ENCODE results near the gene CNPY1. TPM values are rescaled to one million over a fixed set of nuclear protein-coding genes. Genes with fewer than 3 reads are reported as not detected.
"Not testable (repeated sequence)": the region's sequence is repeated elsewhere in the genome, so short reads cannot be mapped to it uniquely, and the experiment has no call there.

CNPY1 gene
- total RNA-seq, 2 experiments from 2014 or later: not detected

GRCh38 chr7:155520114-155520513, 26.2 kb downstream of the CNPY1 start:
- Mint-ChIP-seq H3K4me1 (ENCODE audit: low read depth) (no peaks in the 10 kb centered on the region), H3K9me3 (no peaks in the 10 kb centered on the region), H3K27ac (no peak overlapping the region), H3K36me3 (ENCODE audit: low read depth) (no peaks in the 10 kb centered on the region), H3K27me3 (peaks cover 73% of the 10 kb centered on the region), H3K4me3 (no peak overlapping the region)
- Histone ChIP-seq H3K36me3 (ENCODE audit: insufficient read depth, low read length) (no peaks in the 10 kb centered on the region), H3K27me3 (ENCODE audit: control insufficient read depth in 1 of 2, insufficient read depth in 2 of 2, low read length in 2 of 2) (peaks cover 5 to 18% of the 10 kb centered on the region in 2 experiments), H3K27ac (ENCODE audit: low read depth in 1 of 2, low read length in 2 of 2) (no peak overlapping the region), H3K9me3 (ENCODE audit: control insufficient read depth in 1 of 2, insufficient read depth in 1 of 2, low read length in 2 of 2) (peaks cover 0 to 15% of the 10 kb centered on the region in 2 experiments), H3K4me3 (ENCODE audit: low read length) (no peak overlapping the region), H3K4me1 (ENCODE audit: insufficient read depth, low read length) (no peaks in the 10 kb centered on the region)
- CTCF ChIA-PET: no interaction called here
- no peak for ATAC-seq (ENCODE audit: poor library complexity)
- POLR2A ChIA-PET: no interaction called here
- TF ChIP-seq, protein P1, sequence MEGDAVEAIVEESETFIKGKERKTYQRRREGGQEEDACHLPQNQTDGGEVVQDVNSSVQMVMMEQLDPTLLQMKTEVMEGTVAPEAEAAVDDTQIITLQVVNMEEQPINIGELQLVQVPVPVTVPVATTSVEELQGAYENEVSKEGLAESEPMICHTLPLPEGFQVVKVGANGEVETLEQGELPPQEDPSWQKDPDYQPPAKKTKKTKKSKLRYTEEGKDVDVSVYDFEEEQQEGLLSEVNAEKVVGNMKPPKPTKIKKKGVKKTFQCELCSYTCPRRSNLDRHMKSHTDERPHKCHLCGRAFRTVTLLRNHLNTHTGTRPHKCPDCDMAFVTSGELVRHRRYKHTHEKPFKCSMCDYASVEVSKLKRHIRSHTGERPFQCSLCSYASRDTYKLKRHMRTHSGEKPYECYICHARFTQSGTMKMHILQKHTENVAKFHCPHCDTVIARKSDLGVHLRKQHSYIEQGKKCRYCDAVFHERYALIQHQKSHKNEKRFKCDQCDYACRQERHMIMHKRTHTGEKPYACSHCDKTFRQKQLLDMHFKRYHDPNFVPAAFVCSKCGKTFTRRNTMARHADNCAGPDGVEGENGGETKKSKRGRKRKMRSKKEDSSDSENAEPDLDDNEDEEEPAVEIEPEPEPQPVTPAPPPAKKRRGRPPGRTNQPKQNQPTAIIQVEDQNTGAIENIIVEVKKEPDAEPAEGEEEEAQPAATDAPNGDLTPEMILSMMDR (IDR thresholded peaks at IDR 0.05): no peak
- intact Hi-C loops (cut with DNase I, micrococcal nuclease): no loop called here
- DNase-seq: no peak

DNA sequence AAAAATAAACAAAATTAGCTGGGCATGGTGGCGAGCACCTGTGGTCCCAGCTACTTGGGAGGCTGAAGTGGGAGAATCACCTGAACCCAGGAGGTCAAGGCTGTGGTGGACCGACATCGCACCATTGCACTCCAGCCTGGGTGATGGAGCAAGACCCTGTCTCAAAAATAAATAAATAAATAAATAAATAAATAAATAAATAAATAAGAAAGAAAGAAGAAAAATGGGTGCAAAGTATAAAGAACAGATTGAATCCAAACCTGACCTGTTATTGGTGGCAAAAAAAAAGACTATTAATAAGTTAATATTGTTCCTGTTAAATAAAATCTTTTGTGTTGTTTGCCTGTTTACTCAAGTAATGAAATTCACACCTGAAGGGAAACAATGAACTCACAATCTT, 27.0 kb downstream of the CNPY1 start:
- CTCF ChIA-PET; ATAC-seq (ENCODE audit: poor library complexity); H3K4me3 ChIP-seq (ENCODE audit: low read length); H3K9me3 Mint-ChIP-seq; H3K36me3 ChIP-seq (ENCODE audit: insufficient read depth, low read length); POLR2A ChIA-PET; H3K36me3 Mint-ChIP-seq (ENCODE audit: low read depth); H3K4me3 Mint-ChIP-seq; intact Hi-C loops (cut with DNase I, micrococcal nuclease); H3K4me1 Mint-ChIP-seq (ENCODE audit: low read depth); H3K27ac ChIP-seq (ENCODE audit: low read depth in 1 of 2, low read length in 2 of 2); H3K27ac Mint-ChIP-seq; H3K4me1 ChIP-seq (ENCODE audit: insufficient read depth, low read length); DNase-seq: not testable (repeated sequence)
- H3K9me3 ChIP-seq (ENCODE audit: control insufficient read depth in 1 of 2, insufficient read depth in 1 of 2, low read length in 2 of 2): peaks cover 0 to 15% of the 10 kb centered on the region in 2 experiments
- H3K27me3 ChIP-seq (ENCODE audit: control insufficient read depth in 1 of 2, insufficient read depth in 2 of 2, low read length in 2 of 2): peaks cover 5 to 18% of the 10 kb centered on the region in 2 experiments
- H3K27me3 Mint-ChIP-seq: peaks cover 75% of the 10 kb centered on the region

DNA sequence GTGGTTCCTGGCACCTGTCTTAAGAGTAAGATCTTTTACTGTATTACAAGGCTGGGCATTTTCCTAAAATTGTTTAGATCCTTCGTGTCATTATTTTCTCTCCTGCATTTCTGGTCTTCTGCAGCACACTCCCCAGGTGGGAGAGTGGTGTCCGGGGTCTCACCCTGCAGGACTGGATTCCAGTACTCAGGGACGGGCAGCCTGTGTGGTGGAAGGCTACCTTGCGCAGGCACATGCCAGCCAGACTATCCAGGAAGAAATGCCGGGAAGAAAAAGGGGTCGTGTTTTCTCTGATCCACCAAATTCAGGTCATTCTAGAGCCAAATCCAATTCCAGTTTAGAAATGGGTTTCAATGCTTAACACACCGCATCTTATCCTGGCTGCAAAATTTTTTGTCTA, 27.7 kb downstream of the CNPY1 start:
- Histone ChIP-seq H3K4me3 (ENCODE audit: low read length) (no peak overlapping the region), H3K4me1 (ENCODE audit: insufficient read depth, low read length) (no peaks in the 10 kb centered on the region), H3K36me3 (ENCODE audit: insufficient read depth, low read length) (no peaks in the 10 kb centered on the region), H3K9me3 (ENCODE audit: control insufficient read depth in 1 of 2, insufficient read depth in 1 of 2, low read length in 2 of 2) (peaks cover 0 to 15% of the 10 kb centered on the region in 2 experiments), H3K27ac (ENCODE audit: low read depth in 1 of 2, low read length in 2 of 2) (no peak overlapping the region), H3K27me3 (ENCODE audit: control insufficient read depth in 1 of 2, insufficient read depth in 2 of 2, low read length in 2 of 2) (peaks cover 9 to 22% of the 10 kb centered on the region in 2 experiments)
- intact Hi-C loops (cut with DNase I, micrococcal nuclease): no loop called here
- ChIA-PET POLR2A (no interaction called here), CTCF (interaction anchor here (0.6 kb wide), 1 partner anchor 38 kb away, joined by 3 read pairs; no protein-coding TSS in a partner anchor)
- no peaks in the 10 kb centered on the region for H3K9me3 Mint-ChIP-seq
- TF ChIP-seq, protein P1 (IDR thresholded peaks at IDR 0.05): no peak
- DNase-seq (no peak), ATAC-seq (ENCODE audit: poor library complexity) (no peak)
- H3K4me3 Mint-ChIP-seq: no peak overlapping the region
- H3K27ac Mint-ChIP-seq: no peak overlapping the region
- no peaks in the 10 kb centered on the region for H3K36me3 Mint-ChIP-seq (ENCODE audit: low read depth)
- H3K4me1 Mint-ChIP-seq (ENCODE audit: low read depth): no peaks in the 10 kb centered on the region
- H3K27me3 Mint-ChIP-seq: peaks cover 75% of the 10 kb centered on the region

- no peak for ATAC-seq (ENCODE audit: poor library complexity)
- H3K4me1 Mint-ChIP-seq (ENCODE audit: low read depth): no peaks in the 10 kb centered on the region
Observed at GRCh38 chr7:155517969-155518368, 28.4 kb downstream of the CNPY1 start.

More at GRCh38 chr7:155517969-155518368, 28.4 kb downstream of the CNPY1 start:
- Mint-ChIP-seq H3K27ac (no peak overlapping the region), H3K27me3 (peaks cover 76% of the 10 kb centered on the region), H3K36me3 (ENCODE audit: low read depth) (no peaks in the 10 kb centered on the region), H3K4me3 (no peak overlapping the region), H3K9me3 (no peaks in the 10 kb centered on the region)
- Histone ChIP-seq H3K9me3 (ENCODE audit: control insufficient read depth in 1 of 2, insufficient read depth in 1 of 2, low read length in 2 of 2) (peaks cover 0 to 15% of the 10 kb centered on the region in 2 experiments), H3K36me3 (ENCODE audit: insufficient read depth, low read length) (no peaks in the 10 kb centered on the region), H3K4me1 (ENCODE audit: insufficient read depth, low read length) (no peaks in the 10 kb centered on the region), H3K27me3 (ENCODE audit: control insufficient read depth in 1 of 2, insufficient read depth in 2 of 2, low read length in 2 of 2) (peaks cover 9 to 28% of the 10 kb centered on the region in 2 experiments), H3K4me3 (ENCODE audit: low read length) (no peak overlapping the region), H3K27ac (ENCODE audit: low read depth in 1 of 2, low read length in 2 of 2) (no peak overlapping the region)
- ChIA-PET CTCF (interaction anchor here (0.6 kb wide), 1 partner anchor 37 kb away, joined by 3 read pairs; no protein-coding TSS in a partner anchor), POLR2A (no interaction called here)
- DNase-seq: no peak
- TF ChIP-seq, protein P1 (IDR thresholded peaks at IDR 0.05): no peak
- intact Hi-C loops (cut with DNase I, micrococcal nuclease): no loop called here

Data from CD4-positive, alpha-beta T cell (primary cell).